ENCODE data around the gene MAGI1. TPM values are rescaled to one million over a fixed set of nuclear protein-coding genes. Genes with fewer than 3 reads are reported as not detected.

Gene MAGI1
- total RNA-seq, 2 donors from 2014 or later = 38.6 to 45.1 TPM

GRCh38 chr3:65751123-65751700 lies 287.5 kb downstream of the MAGI1 start:
- no peak overlapping the region for H3K27ac Mint-ChIP-seq
- WGBS, 2 experiments (ENCODE audit: insufficient coverage in 1 of 2, insufficient read length in 1 of 2) = 47 to 74% methylated on average over 5 of the region's 5 CpGs
- no peaks in the 10 kb centered on the region for H3K36me3 Mint-ChIP-seq (ENCODE audit: low read depth)
- no peaks in the 10 kb centered on the region for H3K27me3 ChIP-seq (ENCODE audit: control insufficient read depth, insufficient read depth, low read length, poor library complexity, severe bottlenecking)
- no peaks in the 10 kb centered on the region for H3K9me3 ChIP-seq (ENCODE audit: control insufficient read depth, low read length)
- H3K9ac ChIP-seq (ENCODE audit: extremely low read depth, low read length, poor library complexity, severe bottlenecking) = no peak overlapping the region
- no peaks in the 10 kb centered on the region for H3K36me3 ChIP-seq (ENCODE audit: control insufficient read depth, insufficient read depth, low read length)
- no peak overlapping the region for H3K4me3 ChIP-seq (ENCODE audit: low read length)
- DNase-seq = peak; percentile 89
- peak overlapping the region; percentile 31 for H3K27ac ChIP-seq (ENCODE audit: low read depth, low read length)
- H3K27me3 Mint-ChIP-seq (ENCODE audit: insufficient read depth) = no peaks in the 10 kb centered on the region
- H3K4me1 Mint-ChIP-seq = peaks cover 13% of the 10 kb centered on the region
- peak; percentile 87 for TF ChIP-seq CTCF (conservative IDR thresholded peaks at IDR 0.05)
- no peaks in the 10 kb centered on the region for H3K9me3 Mint-ChIP-seq
- no peaks in the 10 kb centered on the region for H3K4me1 ChIP-seq (ENCODE audit: control insufficient read depth, insufficient read depth, low read length)
- H3K4me3 Mint-ChIP-seq = no peak overlapping the region

- no peaks in the 10 kb centered on the region for H3K9me3 ChIP-seq (ENCODE audit: control insufficient read depth, low read length)
- Mint-ChIP-seq H3K4me1 (peaks cover 13% of the 10 kb centered on the region), H3K4me3 (no peak overlapping the region), H3K9me3 (no peaks in the 10 kb centered on the region), H3K27me3 (ENCODE audit: insufficient read depth) (no peaks in the 10 kb centered on the region), H3K27ac (no peak overlapping the region), H3K36me3 (ENCODE audit: low read depth) (no peaks in the 10 kb centered on the region)
- no peak overlapping the region for H3K9ac ChIP-seq (ENCODE audit: extremely low read depth, low read length, poor library complexity, severe bottlenecking)
- no peak overlapping the region for H3K4me3 ChIP-seq (ENCODE audit: low read length)
- no peaks in the 10 kb centered on the region for H3K4me1 ChIP-seq (ENCODE audit: control insufficient read depth, insufficient read depth, low read length)
- no peaks in the 10 kb centered on the region for H3K36me3 ChIP-seq (ENCODE audit: control insufficient read depth, insufficient read depth, low read length)
- H3K27ac ChIP-seq (ENCODE audit: low read depth, low read length) = no peak overlapping the region
- 94 to 100% methylated on average over 1 of the region's 1 CpG for WGBS, 2 experiments (ENCODE audit: insufficient coverage in 1 of 2, insufficient read length in 1 of 2)
- H3K27me3 ChIP-seq (ENCODE audit: control insufficient read depth, insufficient read depth, low read length, poor library complexity, severe bottlenecking) = no peaks in the 10 kb centered on the region
- DNase-seq = no peak
- TF ChIP-seq CTCF (conservative IDR thresholded peaks at IDR 0.05) = no peak
These were observed 289.7 kb downstream of the MAGI1 start for GRCh38 chr3:65749066-65749465.

DNA sequence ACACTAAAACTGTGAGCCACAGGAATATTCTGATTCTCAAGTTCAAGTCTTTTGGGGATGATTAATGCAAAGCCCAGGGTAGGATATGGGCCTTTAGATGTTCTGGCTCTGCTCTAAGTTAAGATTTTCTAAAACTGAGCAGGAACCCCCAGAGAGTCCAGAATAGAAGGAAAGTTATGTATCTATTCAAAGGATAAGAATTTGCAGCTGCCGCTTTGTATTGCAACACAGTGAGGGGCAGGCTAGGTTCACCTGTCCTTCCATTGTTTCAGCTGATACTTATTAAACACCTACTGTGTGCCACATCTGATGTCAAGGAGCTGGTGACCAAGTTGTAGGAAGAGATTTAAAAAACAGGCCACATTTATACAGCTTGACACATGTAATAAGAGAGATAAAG lies 290.4 kb downstream of the MAGI1 start:
- H3K27ac Mint-ChIP-seq = no peak overlapping the region

More for the DNA sequence above, 290.4 kb downstream of the MAGI1 start:
- no peak overlapping the region for H3K9ac ChIP-seq (ENCODE audit: extremely low read depth, low read length, poor library complexity, severe bottlenecking)
- H3K27me3 ChIP-seq (ENCODE audit: control insufficient read depth, insufficient read depth, low read length, poor library complexity, severe bottlenecking) = no peaks in the 10 kb centered on the region
- H3K36me3 ChIP-seq (ENCODE audit: control insufficient read depth, insufficient read depth, low read length) = no peaks in the 10 kb centered on the region
- no peaks in the 10 kb centered on the region for H3K36me3 Mint-ChIP-seq (ENCODE audit: low read depth)
- H3K27ac ChIP-seq (ENCODE audit: low read depth, low read length) = no peak overlapping the region
- no peak overlapping the region for H3K4me3 ChIP-seq (ENCODE audit: low read length)
- no peak for DNase-seq
- H3K27me3 Mint-ChIP-seq (ENCODE audit: insufficient read depth) = no peaks in the 10 kb centered on the region
- WGBS, 2 experiments (ENCODE audit: insufficient coverage in 1 of 2, insufficient read length in 1 of 2) = 100% methylated on average over 1 of the region's 1 CpG; no CpG with 5 or more reads in 1 of the 2 experiments
- H3K4me1 Mint-ChIP-seq = peaks cover 13% of the 10 kb centered on the region
- no peak for TF ChIP-seq CTCF (conservative IDR thresholded peaks at IDR 0.05)
- H3K9me3 Mint-ChIP-seq = no peaks in the 10 kb centered on the region
- H3K9me3 ChIP-seq (ENCODE audit: control insufficient read depth, low read length) = no peaks in the 10 kb centered on the region
- H3K4me1 ChIP-seq (ENCODE audit: control insufficient read depth, insufficient read depth, low read length) = no peaks in the 10 kb centered on the region
- H3K4me3 Mint-ChIP-seq = no peak overlapping the region
